Esophagus (tissue), 2 donors: ENCODE results near the gene PPP5C. TPM values are rescaled to one million over a fixed set of nuclear protein-coding genes. Genes with fewer than 3 reads are reported as not detected.
A peak's percentile ranks its signal among the peaks of the same experiment; 100 is the strongest.

Source experiments
- H3K27ac ChIP-seq, 2 donors: one replicate each; pipeline ENCODE4 v1.5.1; 2013; ENCODE audit warnings: low read depth in 2 of 2, mild to moderate bottlenecking in 2 of 2, inconsistent platforms in 1 of 2, low read length in 1 of 2, moderate library complexity in 1 of 2
- H3K27me3 ChIP-seq, 2 donors: one replicate each; pipeline ENCODE4 v1.6.1; 2013; ENCODE audit warnings: low read length in 2 of 2, control low read depth in 1 of 2, mild to moderate bottlenecking in 1 of 2; ENCODE audit not compliant: insufficient read depth in 2 of 2, control insufficient read depth in 1 of 2
- H3K36me3 ChIP-seq, 2 donors: one replicate each; pipeline ENCODE4 v1.6.1; 2013; ENCODE audit warnings: low read length in 1 of 2; ENCODE audit not compliant: control insufficient read depth in 2 of 2, insufficient read depth in 2 of 2
- H3K4me1 ChIP-seq, 2 donors: one replicate each; pipeline ENCODE4 v1.6.1; 2013; ENCODE audit warnings: low read length in 1 of 2; ENCODE audit not compliant: control insufficient read depth in 2 of 2, insufficient read depth in 2 of 2
- H3K4me3 ChIP-seq, 2 donors: one replicate each; pipeline ENCODE4 v1.5.1; 2013; ENCODE audit warnings: low read length in 2 of 2, mild to moderate bottlenecking in 2 of 2, low read depth in 1 of 2, moderate library complexity in 1 of 2
- H3K9me3 ChIP-seq, 2 donors: one replicate each; pipeline ENCODE4 v1.6.1; 2013; ENCODE audit warnings: mild to moderate bottlenecking in 2 of 2, low read depth in 1 of 2, low read length in 1 of 2, moderate library complexity in 1 of 2; ENCODE audit not compliant: control insufficient read depth in 2 of 2, insufficient read depth in 1 of 2
- WGBS, 2 donors: extraction: QIAGEN DNeasy Blood & Tissue Kit; methylation state at CpG; one replicate each; pipeline ENCODE4 v1.1.7; 2013; 5-methylcytosine and 5-hydroxymethylcytosine counted together
- polyA plus RNA-seq, 2 donors: library from polyadenylated mRNA; stranded (reverse); fragments of 200-250 nt; gene quantifications; one replicate each; pipeline ENCODE4 v1.2.3, GENCODE V29; 2013
- donor health status: healthy with polysubstance abuse.
- donor health status: Bipolar disorder and iron deficiency.

The PPP5C gene
- polyA plus RNA-seq, 2 donors: 34.7 to 35.5 TPM

- Histone ChIP-seq H3K4me3 (no peak overlapping the region), H3K9me3 (peaks cover 7 to 11% of the 10 kb centered on the region in 2 donors), H3K4me1 (no peaks in the 10 kb centered on the region), H3K27ac (no peak overlapping the region), H3K36me3 (peaks cover 0 to 2% of the 10 kb centered on the region in 2 donors), H3K27me3 (no peaks in the 10 kb centered on the region)
- 96% methylated on average over 2 of the region's 2 CpGs for WGBS, 2 donors
Observed at GRCh38 chr19:46328079-46328478, 18.8 kb upstream of the PPP5C start.

DNA sequence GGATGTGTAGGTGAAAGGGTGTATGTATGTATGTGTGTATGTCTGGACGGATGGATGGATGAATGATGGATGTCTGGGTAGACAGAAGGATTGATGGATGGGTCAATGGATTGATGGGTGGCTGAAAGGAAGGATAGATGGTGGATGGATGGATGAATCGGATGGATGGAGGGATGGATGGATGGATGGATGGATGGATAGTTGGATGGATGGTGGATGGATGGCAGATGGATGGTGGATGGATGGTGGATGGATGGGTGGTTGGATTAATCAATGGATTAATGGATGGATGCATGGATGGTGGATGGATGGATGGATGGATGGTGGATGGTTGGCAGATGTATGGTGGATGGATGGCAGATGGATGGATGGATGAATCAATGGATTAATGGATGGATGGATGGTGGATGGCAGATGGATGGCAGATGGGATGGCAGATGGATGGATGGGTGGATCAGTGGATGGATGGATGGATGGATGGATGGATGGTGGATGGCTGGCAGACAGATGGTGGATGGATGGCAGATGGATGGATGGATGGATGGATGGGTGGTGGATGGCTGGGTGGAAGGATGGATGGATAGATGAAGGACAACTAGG lies 16.5 kb upstream of the PPP5C start:
- no peak overlapping the region for H3K4me3 ChIP-seq
- H3K9me3 ChIP-seq: peaks cover 7 to 11% of the 10 kb centered on the region in 2 donors
- no peaks in the 10 kb centered on the region for H3K4me1 ChIP-seq
- H3K27ac ChIP-seq: no peak overlapping the region
- peaks cover 0 to 2% of the 10 kb centered on the region in 2 donors for H3K36me3 ChIP-seq
- no peaks in the 10 kb centered on the region for H3K27me3 ChIP-seq
- 87 to 93% methylated on average over 2 of the region's 2 CpGs for WGBS, 2 donors

DNA sequence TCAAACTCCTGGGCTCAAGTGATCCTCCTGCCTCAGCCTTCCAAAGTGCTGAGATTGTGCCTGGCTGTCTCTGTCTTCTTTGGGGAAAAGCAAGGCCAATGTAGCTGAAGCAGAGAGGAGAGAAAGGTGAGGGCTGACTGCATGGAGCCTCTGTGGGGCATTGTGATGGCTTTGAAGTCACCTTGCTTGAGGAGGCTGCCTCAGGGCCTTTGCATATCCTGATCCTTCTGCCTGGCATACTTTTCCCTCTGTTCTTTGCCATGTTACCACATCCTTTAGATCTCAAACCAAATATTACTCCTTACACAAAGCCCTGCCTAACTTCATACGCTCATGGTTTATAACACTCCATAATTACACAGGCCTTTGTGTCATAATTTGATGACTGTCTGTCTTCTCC lies 9.4 kb upstream of the PPP5C start:
- Histone ChIP-seq H3K4me3 (no peak overlapping the region), H3K36me3 (peaks cover 3 to 7% of the 10 kb centered on the region in 2 donors), H3K4me1 (no peaks in the 10 kb centered on the region), H3K9me3 (no peaks in the 10 kb centered on the region), H3K27me3 (no peaks in the 10 kb centered on the region), H3K27ac (no peak overlapping the region)
- WGBS, 2 donors: 93 to 98% methylated on average over 1 of the region's 1 CpG

- H3K4me3 ChIP-seq: no peak overlapping the region
- no peaks in the 10 kb centered on the region for H3K9me3 ChIP-seq
- 59 to 62% methylated on average over 7 to 10 of the region's 10 CpGs for WGBS, 2 donors
- no peak overlapping the region for H3K27ac ChIP-seq
- H3K27me3 ChIP-seq: no peaks in the 10 kb centered on the region
- H3K36me3 ChIP-seq: peaks cover 3 to 7% of the 10 kb centered on the region in 2 donors
- H3K4me1 ChIP-seq: no peaks in the 10 kb centered on the region
Observed at GRCh38 chr19:46339446-46339845, 7.4 kb upstream of the PPP5C start.

DNA sequence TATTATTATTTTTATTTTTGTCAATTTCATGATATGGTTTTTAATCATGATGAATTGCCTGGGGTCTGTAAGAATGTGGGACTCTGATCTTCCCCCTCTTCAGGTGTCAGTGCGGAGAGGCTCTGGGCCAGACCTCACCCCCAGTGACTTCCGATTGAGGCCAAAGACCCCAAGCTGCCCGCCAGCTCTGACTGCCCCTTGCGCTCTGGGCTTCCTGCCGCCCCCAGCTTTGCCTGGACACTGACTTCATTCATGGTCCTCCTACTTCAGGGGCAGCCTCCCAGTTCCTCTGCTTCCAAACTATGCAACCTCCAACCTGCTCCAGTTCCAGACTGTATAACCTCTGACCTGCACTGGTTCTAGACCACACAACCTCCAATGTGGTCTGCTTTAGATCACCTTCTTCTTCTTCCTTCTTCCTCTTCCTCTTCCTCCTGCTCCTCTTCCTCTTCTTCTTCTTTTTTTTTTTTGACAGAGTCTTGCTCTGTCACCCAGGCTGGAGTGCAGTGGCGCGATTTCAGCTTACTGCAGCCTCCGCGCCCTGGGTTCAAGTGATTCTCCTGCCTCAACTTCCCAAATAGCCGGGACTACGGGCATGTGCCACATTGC lies 6.7 kb upstream of the PPP5C start:
- WGBS, 2 donors: 94 to 96% methylated on average over 11 of the region's 11 CpGs
- H3K4me1 ChIP-seq: no peaks in the 10 kb centered on the region
- H3K4me3 ChIP-seq: no peak overlapping the region
- no peak overlapping the region for H3K27ac ChIP-seq
- H3K9me3 ChIP-seq: no peaks in the 10 kb centered on the region
- peaks cover 3 to 7% of the 10 kb centered on the region in 2 donors for H3K36me3 ChIP-seq
- no peaks in the 10 kb centered on the region for H3K27me3 ChIP-seq

DNA sequence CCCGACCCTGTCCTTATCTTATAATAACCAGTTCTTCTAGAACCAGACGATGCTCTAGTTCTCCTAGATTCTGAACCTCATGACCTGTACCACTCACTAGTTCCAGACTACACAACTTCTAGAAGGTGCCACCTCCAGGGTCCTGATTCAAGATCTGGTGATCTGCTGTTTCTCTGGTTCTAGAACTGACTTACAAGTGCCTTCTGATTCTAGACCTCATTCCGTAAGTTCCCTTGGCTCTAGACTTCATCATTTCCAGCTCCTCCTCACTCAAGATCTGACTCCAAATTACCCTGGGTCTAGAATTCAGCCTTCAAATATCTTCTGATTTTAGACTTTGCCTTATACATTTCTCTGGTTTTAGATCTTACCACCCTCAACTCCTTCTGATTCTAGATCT lies 5.0 kb upstream of the PPP5C start:
- no peaks in the 10 kb centered on the region for H3K27me3 ChIP-seq
- H3K4me1 ChIP-seq: peaks cover 0 to 2% of the 10 kb centered on the region in 2 donors
- H3K4me3 ChIP-seq: no peak overlapping the region
- peaks cover 3 to 7% of the 10 kb centered on the region in 2 donors for H3K36me3 ChIP-seq
- H3K9me3 ChIP-seq: no peaks in the 10 kb centered on the region
- H3K27ac ChIP-seq: no peak overlapping the region
- WGBS, 2 donors: 73 to 80% methylated on average over 3 of the region's 3 CpGs

DNA sequence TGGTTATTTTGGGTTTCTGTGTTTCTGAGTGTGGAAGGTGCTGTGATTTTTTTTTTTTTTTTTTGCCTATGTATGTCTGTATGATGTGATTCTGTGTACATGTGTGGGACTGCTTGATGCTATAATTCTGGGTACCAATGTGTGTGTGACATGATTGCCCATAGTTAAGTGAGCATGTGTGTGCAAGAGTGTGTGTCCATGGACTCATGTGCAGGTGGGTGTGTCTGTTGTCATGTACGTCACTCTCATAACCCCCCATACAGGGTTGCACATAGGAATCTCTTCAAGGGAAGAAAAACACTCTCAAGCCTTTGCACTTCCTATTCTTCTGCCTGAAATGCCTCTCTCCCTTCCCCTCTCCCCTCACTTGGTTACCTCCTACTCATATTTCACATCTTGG lies 2.5 kb upstream of the PPP5C start:
- Histone ChIP-seq H3K4me3 (no peak overlapping the region), H3K27ac (no peak overlapping the region), H3K4me1 (peaks cover 2 to 8% of the 10 kb centered on the region in 2 donors), H3K9me3 (no peaks in the 10 kb centered on the region), H3K27me3 (no peaks in the 10 kb centered on the region), H3K36me3 (no peaks in the 10 kb centered on the region)
- 50 to 75% methylated on average over 1 of the region's 1 CpG for WGBS, 2 donors

GRCh38 chr19:46345157-46345556 lies 1.7 kb upstream of the PPP5C start:
- H3K4me3 ChIP-seq: no peak overlapping the region
- no peak overlapping the region for H3K27ac ChIP-seq
- H3K4me1 ChIP-seq: peaks cover 7 to 14% of the 10 kb centered on the region in 2 donors
- no peaks in the 10 kb centered on the region for H3K36me3 ChIP-seq
- 86 to 92% methylated on average over 5 of the region's 5 CpGs for WGBS, 2 donors
- no peaks in the 10 kb centered on the region for H3K9me3 ChIP-seq
- no peaks in the 10 kb centered on the region for H3K27me3 ChIP-seq

DNA sequence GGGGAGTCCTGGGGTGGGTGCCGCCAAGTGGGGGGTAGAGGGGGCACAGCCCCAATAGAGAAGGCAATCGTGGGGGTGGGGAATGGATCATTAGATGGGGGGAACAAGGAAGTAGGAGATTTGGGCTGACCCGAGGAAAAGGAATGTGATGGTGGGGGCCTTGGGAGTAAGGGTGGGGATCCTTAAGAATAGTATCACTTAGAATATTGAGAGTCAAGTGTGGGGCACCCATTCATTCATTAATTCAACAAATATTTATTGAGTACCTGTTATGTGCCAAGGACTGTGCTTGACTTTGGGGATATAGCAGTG lies 641 bp downstream of the PPP5C start:
- peaks cover 22 to 34% of the 10 kb centered on the region in 2 donors for H3K4me1 ChIP-seq
- no peaks in the 10 kb centered on the region for H3K27me3 ChIP-seq
- 0 to 2% methylated on average over 3 of the region's 3 CpGs for WGBS, 2 donors
- H3K4me3 ChIP-seq: peak overlapping the region; percentile 86 to 99
- no peaks in the 10 kb centered on the region for H3K9me3 ChIP-seq
- peak overlapping the region in 1 of 2 donors; percentile 90 for H3K27ac ChIP-seq
- no peaks in the 10 kb centered on the region for H3K36me3 ChIP-seq

GRCh38 chr19:46347985-46348384 lies 1.1 kb downstream of the PPP5C start:
- Histone ChIP-seq H3K27me3 (no peaks in the 10 kb centered on the region), H3K4me1 (peaks cover 22 to 34% of the 10 kb centered on the region in 2 donors), H3K9me3 (no peaks in the 10 kb centered on the region), H3K27ac (no peak overlapping the region), H3K36me3 (no peaks in the 10 kb centered on the region), H3K4me3 (no peak overlapping the region)
- 70 to 77% methylated on average over 5 of the region's 5 CpGs for WGBS, 2 donors
